Breast epithelium (tissue), 4 donors: ENCODE data around the gene XYLT1. TPM values are rescaled to one million over a fixed set of nuclear protein-coding genes. Genes with fewer than 3 reads are reported as not detected.

Source experiments
- DNase-seq, 2 donors: peaks; one replicate each; pipeline ENCODE4 v3.0.0-alpha.2; 2019; ENCODE audit warnings: low spot score in 2 of 2
- H3K27ac ChIP-seq, 2 donors: fragments of 200-600 bp; sonication (generic) in 1 of 2; one replicate each; pipeline ENCODE4 v1.5.1; 2016 to 2019; ENCODE audit warnings: mild to moderate bottlenecking in 1 of 2
- H3K27me3 ChIP-seq, 2 donors: fragments of 200-600 bp; sonication (generic) in 1 of 2; one replicate each; pipeline versions ENCODE4 v1.5.1 to v1.6.0; 2017 to 2019; ENCODE audit warnings: control low read depth in 1 of 2, mild to moderate bottlenecking in 1 of 2
- H3K36me3 ChIP-seq: fragments of 200-600 bp; one replicate; pipeline ENCODE4 v1.5.1; 2019
- H3K4me1 ChIP-seq, 2 donors: fragments of 200-600 bp; sonication (generic); one replicate each; pipeline ENCODE4 v1.5.1; 2016 to 2019; ENCODE audit warnings: control low read depth in 1 of 2
- H3K4me3 ChIP-seq, 3 donors: fragments of 200-600 bp; sonication (generic); 1 replicate in 2 of 3; 2 replicates in 1 of 3; pipeline ENCODE4 v1.5.1; 2016 to 2019; ENCODE audit warnings: mild to moderate bottlenecking in 3 of 3, moderate library complexity in 2 of 3
- H3K9me3 ChIP-seq, 2 donors: fragments of 200-600 bp; sonication (generic) in 1 of 2; one replicate each; pipeline ENCODE4 v1.5.1; 2016 to 2019; ENCODE audit warnings: control low read depth in 1 of 2
- POLR2A ChIP-seq: fragments of 450-650 bp; IDR thresholded peaks from one replicate; pipeline ENCODE4 v1.6.1; 2016; ENCODE audit warnings: antibody characterized with exemption, mild to moderate bottlenecking, moderate library complexity
- POLR2AphosphoS5 ChIP-seq, 3 donors: sonication (generic); formaldehyde crosslinking; IDR thresholded peaks; one replicate each; pipeline ENCODE4 v1.6.1; 2017; ENCODE audit warnings: antibody characterized with exemption in 3 of 3
- intact Hi-C: fragments of 100-400 bp; cut with DNase I; formaldehyde crosslinking; loops from one replicate; pipeline ENCODE4 v1.15.1; 2023; ENCODE audit warnings: low total_unique reads
- total RNA-seq, 3 donors: library from RNA; depleted of rRNA; stranded (reverse); fragments of >200 nt; gene quantifications; one replicate each; pipeline ENCODE4 v1.1.0, GENCODE V29; 2016
- TF ChIP-seq, protein P1 (sequence below), 3 donors: fragments of 450-650 bp; IDR thresholded peaks; one replicate each; pipeline ENCODE4 v1.5.1; 2016 to 2017; ENCODE audit warnings: antibody characterized with exemption in 3 of 3, mild to moderate bottlenecking in 3 of 3, moderate library complexity in 3 of 3

XYLT1 gene
- total RNA-seq, 3 donors from 2014 or later: 11.9 to 32.8 (median 13.8) TPM

DNA sequence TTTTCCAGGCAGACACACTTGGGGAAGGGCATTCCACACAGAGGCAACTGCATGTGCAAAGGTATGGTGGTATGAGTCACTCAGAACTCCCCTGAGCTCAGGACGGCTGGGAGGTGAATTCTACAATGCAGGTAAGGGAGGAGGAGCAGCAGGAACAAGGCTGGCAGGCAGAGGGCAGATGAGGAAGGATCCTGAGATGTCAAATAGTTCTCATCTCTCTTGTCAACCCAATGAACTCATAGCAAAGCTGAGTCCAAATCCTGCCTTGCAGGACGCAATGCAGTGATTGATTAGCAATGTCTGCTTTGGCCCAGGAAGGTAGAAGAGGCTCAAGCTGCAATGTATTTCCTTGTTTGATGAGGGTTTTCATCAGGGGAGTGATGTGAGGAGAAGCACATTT lies 243.5 kb downstream of the XYLT1 start:
- peaks cover 0 to 5% of the 10 kb centered on the region in 2 donors for H3K4me1 ChIP-seq
- intact Hi-C loops: no loop called here
- no peak overlapping the region for H3K27ac ChIP-seq
- TF ChIP-seq, protein P1, sequence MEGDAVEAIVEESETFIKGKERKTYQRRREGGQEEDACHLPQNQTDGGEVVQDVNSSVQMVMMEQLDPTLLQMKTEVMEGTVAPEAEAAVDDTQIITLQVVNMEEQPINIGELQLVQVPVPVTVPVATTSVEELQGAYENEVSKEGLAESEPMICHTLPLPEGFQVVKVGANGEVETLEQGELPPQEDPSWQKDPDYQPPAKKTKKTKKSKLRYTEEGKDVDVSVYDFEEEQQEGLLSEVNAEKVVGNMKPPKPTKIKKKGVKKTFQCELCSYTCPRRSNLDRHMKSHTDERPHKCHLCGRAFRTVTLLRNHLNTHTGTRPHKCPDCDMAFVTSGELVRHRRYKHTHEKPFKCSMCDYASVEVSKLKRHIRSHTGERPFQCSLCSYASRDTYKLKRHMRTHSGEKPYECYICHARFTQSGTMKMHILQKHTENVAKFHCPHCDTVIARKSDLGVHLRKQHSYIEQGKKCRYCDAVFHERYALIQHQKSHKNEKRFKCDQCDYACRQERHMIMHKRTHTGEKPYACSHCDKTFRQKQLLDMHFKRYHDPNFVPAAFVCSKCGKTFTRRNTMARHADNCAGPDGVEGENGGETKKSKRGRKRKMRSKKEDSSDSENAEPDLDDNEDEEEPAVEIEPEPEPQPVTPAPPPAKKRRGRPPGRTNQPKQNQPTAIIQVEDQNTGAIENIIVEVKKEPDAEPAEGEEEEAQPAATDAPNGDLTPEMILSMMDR (IDR thresholded peaks at IDR 0.05): no peak
- TF ChIP-seq POLR2AphosphoS5 (IDR thresholded peaks at IDR 0.05): no peak
- no peak for TF ChIP-seq POLR2A
- H3K4me3 ChIP-seq: no peak overlapping the region
- H3K27me3 ChIP-seq: no peaks in the 10 kb centered on the region
- no peak for DNase-seq
- no peaks in the 10 kb centered on the region for H3K36me3 ChIP-seq
- no peaks in the 10 kb centered on the region for H3K9me3 ChIP-seq

DNA sequence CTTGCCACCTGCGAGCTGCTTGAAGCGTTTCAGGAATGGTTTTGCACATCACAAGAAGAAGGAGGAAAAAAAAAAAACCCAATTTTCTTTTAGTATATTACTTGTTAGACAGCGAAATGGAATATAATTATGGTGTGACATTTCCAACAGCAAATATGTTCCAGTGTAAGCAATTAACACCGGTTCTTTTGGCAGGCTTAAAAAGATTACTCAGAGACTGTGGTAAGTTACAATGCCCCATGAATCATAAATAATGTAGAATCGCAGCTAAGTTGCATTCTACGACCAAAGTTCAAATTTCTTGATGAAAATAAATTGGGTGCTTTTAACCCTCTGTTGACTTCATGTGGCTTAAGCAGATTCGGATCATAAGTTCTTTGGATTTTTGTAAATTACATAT lies 245.2 kb downstream of the XYLT1 start:
- no peak for DNase-seq
- no peaks in the 10 kb centered on the region for H3K36me3 ChIP-seq
- H3K9me3 ChIP-seq: no peaks in the 10 kb centered on the region
- TF ChIP-seq, protein P1 (IDR thresholded peaks at IDR 0.05): no peak
- TF ChIP-seq POLR2A: no peak
- no peak for TF ChIP-seq POLR2AphosphoS5 (IDR thresholded peaks at IDR 0.05)
- H3K27ac ChIP-seq: no peak overlapping the region
- intact Hi-C loops: no loop called here
- H3K27me3 ChIP-seq: no peaks in the 10 kb centered on the region
- H3K4me1 ChIP-seq: peaks cover 0 to 5% of the 10 kb centered on the region in 2 donors
- H3K4me3 ChIP-seq: no peak overlapping the region

DNA sequence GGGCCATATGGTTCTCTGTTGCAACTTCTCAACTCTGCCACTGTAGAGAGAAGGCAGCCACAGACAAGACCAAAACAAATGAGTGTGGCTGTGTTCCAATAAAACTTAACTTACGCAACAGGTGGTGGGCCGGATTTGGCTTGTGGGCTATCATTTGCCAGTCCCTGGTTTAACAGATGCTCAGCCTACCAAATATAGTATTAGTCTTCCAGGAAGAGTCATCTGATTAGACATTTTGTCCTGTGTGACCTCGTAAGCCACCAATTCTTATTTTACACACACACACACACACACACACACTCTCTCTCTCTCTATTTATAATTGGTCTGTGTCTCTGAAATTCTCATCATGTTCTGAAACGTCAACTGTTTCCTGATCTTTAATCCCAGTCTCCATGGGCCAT lies 245.9 kb downstream of the XYLT1 start:
- intact Hi-C loops: no loop called here
- H3K9me3 ChIP-seq: no peaks in the 10 kb centered on the region
- no peaks in the 10 kb centered on the region for H3K36me3 ChIP-seq
- TF ChIP-seq POLR2A: no peak
- TF ChIP-seq POLR2AphosphoS5 (IDR thresholded peaks at IDR 0.05): peak in 1 of 3 donors; percentile 37
- no peak overlapping the region for H3K27ac ChIP-seq
- H3K27me3 ChIP-seq: no peaks in the 10 kb centered on the region
- H3K4me1 ChIP-seq: peaks cover 0 to 5% of the 10 kb centered on the region in 2 donors
- H3K4me3 ChIP-seq: no peak overlapping the region
- peak in 1 of 2 donors; percentile 73 for DNase-seq

DNA sequence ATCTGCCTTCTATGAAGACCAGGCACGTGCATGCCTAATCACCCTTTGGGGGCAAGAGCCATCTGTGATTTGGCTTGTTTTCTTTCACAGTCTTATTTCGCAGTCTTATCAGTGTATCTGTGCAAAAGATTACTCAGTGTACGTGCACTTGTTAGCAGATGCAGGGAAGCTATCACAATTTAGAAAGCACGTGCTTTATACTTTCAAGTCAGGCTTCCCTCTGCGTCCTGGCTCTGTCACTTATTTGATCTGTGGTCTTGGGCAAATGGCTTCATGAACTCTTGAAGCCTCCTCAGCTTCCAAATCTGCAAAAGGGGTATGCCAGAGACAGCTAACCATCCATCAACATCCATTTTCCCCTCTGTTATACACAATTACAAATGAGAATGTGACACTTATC lies 246.4 kb downstream of the XYLT1 start:
- H3K27ac ChIP-seq: no peak overlapping the region
- H3K9me3 ChIP-seq: no peaks in the 10 kb centered on the region
- H3K36me3 ChIP-seq: no peaks in the 10 kb centered on the region
- intact Hi-C loops: no loop called here
- no peak for DNase-seq
- no peak overlapping the region for H3K4me3 ChIP-seq
- TF ChIP-seq POLR2A (no peak), POLR2AphosphoS5 (IDR thresholded peaks at IDR 0.05) (no peak)
- TF ChIP-seq, protein P1 (IDR thresholded peaks at IDR 0.05): no peak
- no peaks in the 10 kb centered on the region for H3K27me3 ChIP-seq
- peaks cover 0 to 5% of the 10 kb centered on the region in 2 donors for H3K4me1 ChIP-seq

DNA sequence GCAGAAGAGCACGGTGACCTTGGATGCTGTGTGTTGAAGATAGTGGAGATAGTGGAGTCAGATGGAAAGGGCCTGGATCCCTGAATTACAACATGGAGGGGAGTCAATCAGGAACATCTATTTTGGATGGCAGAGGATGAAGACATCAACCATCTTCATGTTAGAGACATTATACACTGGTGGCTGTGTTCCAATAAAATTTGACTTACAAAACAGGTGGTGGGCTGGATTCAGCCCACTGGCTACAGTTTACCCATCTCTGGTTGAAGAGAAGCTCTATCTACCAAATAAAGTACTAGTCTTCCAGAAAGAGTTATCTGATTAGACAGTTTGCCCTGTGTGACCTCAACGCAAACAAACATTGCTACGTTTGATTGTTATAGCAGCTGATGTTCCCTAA lies 247.2 kb downstream of the XYLT1 start:
- no peaks in the 10 kb centered on the region for H3K36me3 ChIP-seq
- H3K27ac ChIP-seq: no peak overlapping the region
- H3K4me1 ChIP-seq: peaks cover 0 to 5% of the 10 kb centered on the region in 2 donors
- H3K9me3 ChIP-seq: no peaks in the 10 kb centered on the region
- no peak for TF ChIP-seq POLR2A
- TF ChIP-seq, protein P1 (IDR thresholded peaks at IDR 0.05): no peak
- TF ChIP-seq POLR2AphosphoS5 (IDR thresholded peaks at IDR 0.05): no peak
- H3K27me3 ChIP-seq: no peaks in the 10 kb centered on the region
- DNase-seq: no peak
- no peak overlapping the region for H3K4me3 ChIP-seq
- intact Hi-C loops: no loop called here
